Cardiac fibroblast (primary cell): ENCODE measurements around the gene COL25A1.

Experiments
- DNase-seq, 2 donors: peaks; one replicate each; pipeline versions ENCODE4 v3.0.0 to v3.0.0-alpha.2; 2010; ENCODE audit warnings: low read depth in 2 of 2
- H3K4me3 ChIP-seq, 2 donors: replicated peaks in 1 of 2; 1 replicate in 1 of 2; 2 replicates in 1 of 2; pipeline ENCODE4 v1.5.1; 2011; ENCODE audit warnings: low read depth in 2 of 2, low read length in 2 of 2, mild to moderate bottlenecking in 2 of 2, moderate library complexity in 1 of 2
- CTCF ChIP-seq: IDR thresholded peaks from one replicate; pipeline ENCODE4 v1.5.1; 2011; ENCODE audit warnings: low read depth, mild to moderate bottlenecking, low read length, inconsistent platforms

COL25A1 gene

GRCh38 chr4:108861334-108861733 is 441.1 kb downstream of the COL25A1 start:
- TF ChIP-seq CTCF, result no peak
- peak; percentile 8 to 20 for DNase-seq
- H3K4me3 ChIP-seq, result no peak overlapping the region

- TF ChIP-seq CTCF, result no peak
- no peak for DNase-seq
Observed at GRCh38 chr4:108854786-108855185, 447.7 kb downstream of the COL25A1 start.

GRCh38 chr4:108852691-108853090 is 449.8 kb downstream of the COL25A1 start:
- no peak for DNase-seq
- H3K4me3 ChIP-seq, result no peak overlapping the region
- no peak for TF ChIP-seq CTCF

More at GRCh38 chr4:108854786-108855185, 447.7 kb downstream of the COL25A1 start:
- H3K4me3 ChIP-seq, result no peak overlapping the region

- no peak for TF ChIP-seq CTCF
- DNase-seq, result peak in 1 of 2 donors; percentile 6
- no peak overlapping the region for H3K4me3 ChIP-seq
Observed at GRCh38 chr4:108851366-108851765, 451.1 kb downstream of the COL25A1 start.

- no peak for DNase-seq
- no peak overlapping the region for H3K4me3 ChIP-seq
- TF ChIP-seq CTCF, result no peak
Observed at GRCh38 chr4:108850219-108850649, 452.2 kb downstream of the COL25A1 start.

- no peak overlapping the region for H3K4me3 ChIP-seq
- peak; percentile 17 to 39 for DNase-seq
- TF ChIP-seq CTCF, result no peak
Observed at GRCh38 chr4:108849611-108850168, 452.8 kb downstream of the COL25A1 start.

GRCh38 chr4:108846568-108846967 is 455.9 kb downstream of the COL25A1 start:
- DNase-seq, result peak in 1 of 2 donors; percentile 52
- H3K4me3 ChIP-seq, result no peak overlapping the region
- no peak for TF ChIP-seq CTCF
